ENCODE data around the gene ARHGAP24.
"Not testable (repeated sequence)": the region's sequence is repeated elsewhere in the genome, so short reads cannot be mapped to it uniquely, and the experiment has no call there.

ARHGAP24 gene

GRCh38 chr4:85642356-85643100, 167.6 kb downstream of the ARHGAP24 start:
- DNase-seq (ENCODE audit: extremely low read depth in 1 of 2, low read depth in 1 of 2) = no peak

GRCh38 chr4:85644061-85644460, 169.1 kb downstream of the ARHGAP24 start:
- no peak for DNase-seq (ENCODE audit: extremely low read depth in 1 of 2, low read depth in 1 of 2)

- DNase-seq (ENCODE audit: extremely low read depth in 1 of 2, low read depth in 1 of 2) = no peak
Measured at GRCh38 chr4:85650908-85651307, 176.0 kb downstream of the ARHGAP24 start.

DNA sequence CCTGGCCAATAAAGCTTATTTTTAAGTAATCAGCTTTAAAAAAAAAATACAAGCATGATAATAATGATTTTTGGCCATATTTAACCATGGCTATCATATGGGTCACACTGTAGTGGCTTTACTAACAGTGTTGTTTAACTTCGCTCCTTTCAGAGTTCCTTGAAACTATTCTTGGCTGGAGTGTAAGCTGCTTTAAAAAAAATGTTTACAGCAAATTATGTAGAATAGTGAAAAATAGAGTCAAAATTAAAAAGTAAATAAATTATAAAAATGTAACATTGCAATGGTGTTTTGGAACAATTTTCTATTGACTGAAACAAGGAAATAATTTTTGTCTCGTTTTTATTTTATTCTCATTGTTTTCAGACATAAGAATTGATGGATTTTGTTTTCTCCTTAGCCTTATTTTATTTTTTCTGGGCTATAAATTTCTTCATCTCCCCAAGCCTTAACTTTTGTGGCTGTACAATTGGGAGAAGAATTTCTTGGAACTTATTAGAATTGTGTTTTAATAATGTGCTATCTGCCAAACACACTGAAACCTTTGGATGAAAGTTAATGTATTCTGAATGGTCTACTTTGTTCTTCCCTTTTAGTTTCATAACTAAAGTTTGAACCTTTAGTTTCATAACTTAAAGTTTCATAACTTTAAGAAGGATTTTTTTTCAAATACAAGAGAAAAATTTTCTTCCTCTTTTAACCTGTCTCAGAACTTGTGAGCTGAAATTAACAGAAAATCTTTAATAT, 182.0 kb downstream of the ARHGAP24 start:
- DNase-seq (ENCODE audit: extremely low read depth in 1 of 2, low read depth in 1 of 2) = no peak

DNA sequence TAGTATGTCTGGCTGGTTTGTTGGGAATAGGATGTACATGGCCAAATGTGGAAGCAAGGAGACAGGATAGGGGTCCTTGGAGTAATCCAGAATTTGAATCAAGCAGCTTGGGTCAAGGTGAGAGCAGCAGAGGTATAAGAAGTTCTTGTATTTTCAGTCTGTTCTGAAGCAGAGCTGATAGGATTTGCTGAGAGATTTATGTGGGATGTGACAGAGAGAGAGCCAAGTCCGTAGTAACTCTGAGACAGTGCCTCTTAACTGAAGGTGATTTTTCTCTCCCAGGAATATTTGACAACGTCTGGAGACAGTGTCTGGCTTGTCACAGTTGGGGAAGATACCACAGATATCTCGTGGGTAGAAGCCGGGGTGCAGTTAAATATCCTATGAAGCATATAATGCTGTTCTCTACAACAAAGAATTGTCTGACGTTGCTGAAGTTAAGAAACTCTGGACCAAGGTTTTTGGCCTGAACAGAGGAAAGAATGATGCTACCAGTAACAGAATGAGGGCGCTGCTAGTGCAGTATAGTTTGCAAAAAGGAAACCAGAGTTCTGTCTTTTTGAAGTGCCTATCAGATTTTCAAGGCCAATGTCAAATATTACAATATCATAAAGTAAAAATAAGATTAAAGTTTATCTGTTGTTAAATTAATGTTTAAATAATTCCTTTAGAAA, 184.0 kb downstream of the ARHGAP24 start:
- no peak for DNase-seq (ENCODE audit: extremely low read depth in 1 of 2, low read depth in 1 of 2)

DNA sequence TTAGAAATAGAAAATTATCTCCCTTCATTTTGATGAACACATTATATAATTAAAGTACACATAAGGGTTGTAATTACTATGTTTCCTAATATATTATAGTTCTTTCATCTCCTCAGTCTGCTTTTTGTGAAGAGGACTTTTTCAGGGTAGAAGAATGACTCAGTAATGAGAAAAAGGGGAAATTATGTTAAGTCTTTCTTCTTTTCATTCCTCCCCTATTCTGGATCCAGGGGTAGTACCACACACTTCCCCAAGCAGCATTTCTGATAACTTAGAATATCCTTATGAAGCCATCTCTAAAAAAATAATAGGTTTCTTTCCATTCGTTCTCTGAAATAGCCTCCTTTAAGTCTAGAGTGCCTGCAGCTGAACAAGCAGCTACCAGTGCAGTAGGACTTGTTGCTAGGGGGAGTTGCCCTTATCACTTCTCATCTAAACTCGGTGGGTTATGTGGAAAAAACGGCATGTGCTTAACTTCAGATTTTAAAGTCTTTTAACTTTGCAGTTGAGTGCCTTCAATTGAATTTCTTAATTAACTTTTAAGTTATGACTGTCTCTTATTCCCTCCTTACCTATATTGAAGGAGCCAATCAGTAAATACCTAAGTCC, 184.8 kb downstream of the ARHGAP24 start:
- no peak for DNase-seq (ENCODE audit: extremely low read depth in 1 of 2, low read depth in 1 of 2)

GRCh38 chr4:85666625-85667024, 191.7 kb downstream of the ARHGAP24 start:
- not testable (repeated sequence) for DNase-seq (ENCODE audit: extremely low read depth in 1 of 2, low read depth in 1 of 2)

DNA sequence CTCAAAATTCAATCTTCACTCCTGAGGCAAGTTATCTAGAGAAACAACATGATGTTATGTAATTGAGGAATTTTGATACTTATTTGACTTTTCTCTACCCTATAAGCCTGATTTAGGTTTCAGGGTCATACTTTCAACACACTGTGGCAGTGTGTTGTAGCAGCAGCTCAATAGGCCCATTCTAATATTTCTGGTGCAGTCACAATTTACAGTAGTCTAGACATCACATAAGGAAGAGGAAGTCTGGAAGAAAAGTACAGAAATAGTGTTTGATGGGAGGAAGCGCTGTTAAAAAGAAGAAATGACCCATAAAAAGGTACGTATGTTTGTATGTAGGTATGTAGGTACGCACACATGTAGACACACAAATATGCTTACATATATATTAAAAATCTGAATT, 194.3 kb downstream of the ARHGAP24 start:
- DNase-seq (ENCODE audit: extremely low read depth in 1 of 2, low read depth in 1 of 2) = no peak

GRCh38 chr4:85669992-85670548, 195.1 kb downstream of the ARHGAP24 start:
- DNase-seq (ENCODE audit: extremely low read depth in 1 of 2, low read depth in 1 of 2) = no peak

GRCh38 chr4:85671120-85671519, 196.2 kb downstream of the ARHGAP24 start:
- DNase-seq (ENCODE audit: extremely low read depth in 1 of 2, low read depth in 1 of 2) = no peak

DNA sequence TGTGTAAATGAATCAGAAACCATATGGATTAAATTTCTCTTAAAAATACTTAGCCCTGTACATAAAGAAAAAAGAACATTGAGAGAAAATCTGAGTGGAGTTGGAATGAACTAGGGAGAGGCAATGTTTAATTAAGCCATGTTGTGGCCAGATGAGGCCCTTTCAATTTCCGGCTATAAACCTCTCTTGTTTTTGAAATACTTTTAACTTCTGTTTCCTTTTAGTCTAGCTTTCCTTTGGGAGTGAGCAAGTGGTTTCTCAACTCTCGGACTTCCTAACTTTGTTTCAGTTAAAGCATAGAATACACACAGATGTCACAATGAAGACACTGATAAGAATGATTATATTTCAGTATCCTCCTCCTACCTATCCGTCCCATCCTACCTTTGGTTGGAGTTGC, 197.2 kb downstream of the ARHGAP24 start:
- DNase-seq (ENCODE audit: extremely low read depth in 1 of 2, low read depth in 1 of 2) = no peak

- DNase-seq (ENCODE audit: extremely low read depth in 1 of 2, low read depth in 1 of 2) = no peak
Measured at GRCh38 chr4:85672959-85673358, 198.0 kb downstream of the ARHGAP24 start.

DNA sequence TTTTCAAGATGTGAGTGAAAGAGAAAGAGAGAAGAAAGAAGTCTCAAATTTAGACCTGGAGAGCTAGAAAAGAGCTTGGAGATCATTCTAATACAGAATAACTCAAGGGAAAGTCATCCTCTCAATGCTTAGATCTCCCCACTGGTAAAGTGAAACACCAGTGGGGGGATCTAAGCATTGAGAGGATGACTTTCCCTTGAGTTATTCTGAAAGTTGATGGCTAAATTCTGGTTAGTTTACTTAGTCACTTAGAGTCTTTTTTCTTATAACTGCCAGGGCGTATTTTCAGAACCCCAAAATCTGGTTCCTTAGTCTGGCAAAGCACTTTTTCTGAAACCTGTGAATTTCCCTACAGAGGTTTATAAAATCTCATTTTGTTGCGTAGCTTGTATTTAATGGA, 198.6 kb downstream of the ARHGAP24 start:
- no peak for DNase-seq (ENCODE audit: extremely low read depth in 1 of 2, low read depth in 1 of 2)

DNA sequence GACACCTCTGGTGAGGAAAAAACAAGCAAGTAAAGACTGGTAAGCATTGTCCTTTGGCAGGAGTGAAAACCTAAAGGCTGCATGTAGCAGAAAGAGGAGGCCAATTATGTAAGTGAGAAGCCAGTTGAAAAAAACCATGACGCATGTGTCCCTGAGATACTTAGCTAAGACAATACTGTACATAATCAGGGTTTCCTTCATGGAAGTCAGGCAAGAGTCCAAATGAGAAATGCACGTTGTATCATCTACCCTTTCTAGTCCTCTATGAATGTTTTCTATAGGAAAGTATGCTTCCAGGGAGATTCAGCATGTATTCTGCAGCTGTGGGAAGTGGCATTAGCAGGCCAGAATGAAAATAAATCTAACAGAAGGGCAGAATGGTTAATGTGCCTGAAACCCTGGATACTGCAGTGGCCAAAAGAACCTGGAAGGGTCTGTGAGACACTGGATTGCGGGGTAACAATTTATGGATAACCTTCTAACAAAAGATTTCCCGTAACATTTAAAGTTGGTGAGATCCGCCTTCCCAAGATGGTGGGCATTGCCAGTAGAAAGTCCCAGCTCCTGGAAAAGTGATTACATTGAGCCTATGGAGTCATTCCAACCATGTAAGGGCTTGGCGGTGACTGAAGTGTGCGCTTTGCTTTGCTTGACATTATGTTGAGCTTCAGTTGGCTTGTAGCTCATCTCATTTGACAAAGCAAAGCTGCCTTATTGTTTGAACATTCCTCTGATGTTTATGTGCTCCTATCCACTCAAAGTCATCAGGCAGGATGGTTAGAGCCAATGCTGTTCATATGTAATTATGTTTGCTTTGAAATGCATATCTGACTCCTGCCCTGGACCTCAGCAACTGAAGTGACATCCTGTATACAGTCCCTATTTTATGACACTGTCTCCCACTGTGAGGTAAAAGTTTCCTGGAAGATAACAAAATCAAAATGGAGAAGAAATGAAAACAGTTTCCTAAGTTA, 200.4 kb downstream of the ARHGAP24 start:
- no peak for DNase-seq (ENCODE audit: extremely low read depth in 1 of 2, low read depth in 1 of 2)

- no peak for DNase-seq (ENCODE audit: extremely low read depth in 1 of 2, low read depth in 1 of 2)
Measured at GRCh38 chr4:85676050-85676425, 201.1 kb downstream of the ARHGAP24 start.

DNA sequence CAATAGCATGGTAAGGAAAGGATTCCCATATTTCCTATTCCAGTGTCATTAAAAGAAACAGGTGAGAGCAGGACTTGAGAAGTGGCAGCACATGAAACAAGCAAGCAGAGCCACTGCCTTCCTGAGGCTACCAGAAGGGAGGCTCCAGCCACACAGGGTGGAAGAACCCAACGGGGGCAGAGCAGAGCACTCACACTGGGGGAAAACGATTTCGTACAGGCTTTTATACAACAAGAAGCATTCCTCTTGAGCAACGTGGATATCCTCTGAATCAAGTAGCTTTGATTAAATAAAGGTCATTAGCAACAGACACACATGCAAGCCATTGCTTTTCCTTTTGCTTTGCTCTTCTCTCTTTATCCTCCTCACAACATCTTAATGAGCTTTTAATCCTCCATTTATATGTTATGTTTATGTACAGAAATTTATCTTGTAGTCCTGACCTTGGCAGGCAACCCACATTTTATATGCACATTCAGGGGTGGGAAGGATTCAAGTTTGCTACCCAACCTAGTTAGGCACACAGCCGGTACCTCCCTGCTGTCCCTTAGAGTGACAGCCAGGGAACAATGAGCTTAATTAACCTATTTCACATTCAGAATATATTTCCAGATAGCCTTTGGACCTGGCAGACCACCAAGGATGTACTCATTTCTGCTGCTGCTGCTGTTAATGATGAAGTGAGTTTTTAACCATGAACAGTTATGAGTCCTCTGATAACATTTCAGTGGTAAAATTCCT, 202.1 kb downstream of the ARHGAP24 start:
- no peak for DNase-seq (ENCODE audit: extremely low read depth in 1 of 2, low read depth in 1 of 2)

DNA sequence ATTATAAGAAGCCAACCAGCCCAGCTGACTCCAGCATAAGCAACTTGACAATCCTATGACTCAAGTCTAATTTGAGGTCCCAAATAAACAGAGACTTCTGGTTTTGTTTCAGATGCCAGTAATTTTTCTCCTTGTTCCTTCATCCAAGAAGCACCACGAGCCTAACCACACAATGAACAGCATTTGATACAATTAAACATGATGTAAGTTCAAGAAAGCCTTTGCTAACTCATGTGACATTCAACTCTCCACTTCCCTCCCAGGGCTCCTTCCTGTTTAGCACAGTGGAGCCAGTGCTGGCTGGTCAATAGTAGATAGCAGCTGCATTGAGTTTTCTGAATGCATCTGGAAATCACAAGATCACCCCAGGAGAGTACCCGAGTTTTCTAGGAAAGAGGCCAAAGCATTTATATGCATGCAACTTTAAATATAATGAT, 206.3 kb downstream of the ARHGAP24 start:
- DNase-seq (ENCODE audit: extremely low read depth in 1 of 2, low read depth in 1 of 2) = no peak

DNA sequence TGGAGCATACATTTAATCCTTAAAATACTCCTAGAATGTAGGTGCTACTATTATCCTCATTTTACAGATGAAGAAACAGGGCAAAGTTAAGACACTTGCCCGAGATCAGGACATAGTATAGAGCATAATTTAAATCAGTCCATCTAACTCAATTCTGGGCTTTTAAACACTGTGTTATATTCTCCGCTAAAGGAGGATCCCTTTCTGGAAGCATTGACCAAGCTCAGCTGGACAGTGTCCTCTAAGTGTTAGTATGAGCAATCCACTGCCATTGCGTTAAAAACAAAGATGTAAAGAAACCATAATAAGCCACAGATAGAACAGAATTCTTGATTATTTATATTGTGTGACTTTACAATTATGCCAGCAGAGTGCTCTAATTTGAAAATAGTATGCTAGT, 207.0 kb downstream of the ARHGAP24 start:
- no peak for DNase-seq (ENCODE audit: extremely low read depth in 1 of 2, low read depth in 1 of 2)

- DNase-seq (ENCODE audit: extremely low read depth in 1 of 2, low read depth in 1 of 2) = no peak
Measured at GRCh38 chr4:85682391-85682790, 207.4 kb downstream of the ARHGAP24 start.

All from stimulated activated CD8-positive, alpha-beta memory T cell treated with anti-CD3 and anti-CD28 coated beads, Interleukin-7, amount 100 ng/mL, for 48 hours (primary cell).